ENCODE results near the gene RAP1GAP2.

The RAP1GAP2 gene

DNA sequence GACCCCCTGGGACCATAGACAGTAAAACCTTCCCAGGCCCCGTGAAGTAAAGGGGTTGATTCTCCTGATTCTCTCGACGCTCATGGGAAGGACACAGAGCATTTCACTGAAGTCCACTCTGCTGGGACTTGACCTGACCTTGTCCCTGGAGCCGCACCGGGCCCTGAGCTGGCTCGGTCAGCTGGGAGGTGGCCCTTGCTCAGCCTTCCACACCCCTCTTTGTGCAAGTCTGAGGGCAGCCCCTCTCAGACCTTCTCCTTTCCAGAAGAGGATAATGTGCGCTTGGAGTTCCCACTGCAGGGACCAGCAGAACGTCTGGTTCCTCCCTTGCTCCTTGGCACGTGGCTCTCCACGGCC lies 115.5 kb downstream of the RAP1GAP2 start:
- DNase-seq = no peak

DNA sequence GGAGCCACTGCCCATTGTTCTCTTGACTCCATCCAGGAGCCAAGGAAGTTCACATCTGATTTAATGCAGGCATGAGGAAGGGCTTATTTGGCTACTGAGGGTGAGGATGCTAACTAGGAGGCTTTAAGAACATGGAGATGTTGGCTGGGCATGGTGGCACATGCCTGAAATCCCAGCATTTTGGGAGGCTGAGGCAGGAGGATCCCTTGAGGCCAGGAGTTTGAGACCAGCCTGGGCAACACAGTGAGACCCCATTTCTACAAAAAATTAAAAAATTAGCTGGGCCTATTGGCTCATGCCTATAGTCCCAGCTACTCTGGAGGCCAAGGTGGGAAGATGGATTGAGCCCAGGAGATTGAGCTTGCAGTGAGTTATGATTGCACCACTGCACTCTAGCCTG lies 116.5 kb downstream of the RAP1GAP2 start:
- DNase-seq = no peak

DNA sequence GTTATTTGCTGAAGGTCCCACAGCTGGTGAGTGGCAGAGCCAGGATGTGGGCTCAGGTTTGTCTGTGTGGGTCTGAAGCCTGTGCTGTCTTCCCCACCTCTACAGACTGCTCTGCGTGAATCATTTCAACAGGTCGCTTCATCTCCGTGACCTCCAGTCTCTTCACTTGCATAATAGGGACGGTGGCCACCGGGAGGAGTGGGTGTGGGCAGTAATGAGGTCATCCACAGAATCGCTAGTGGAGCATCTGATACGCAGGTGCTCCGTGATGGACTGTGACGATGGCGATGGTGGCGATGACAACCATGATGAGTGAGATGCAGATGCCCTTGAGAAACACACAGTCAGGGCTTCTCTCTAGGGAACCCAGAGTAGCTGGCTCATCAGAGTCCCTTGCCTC lies 120.2 kb downstream of the RAP1GAP2 start:
- DNase-seq = no peak

DNA sequence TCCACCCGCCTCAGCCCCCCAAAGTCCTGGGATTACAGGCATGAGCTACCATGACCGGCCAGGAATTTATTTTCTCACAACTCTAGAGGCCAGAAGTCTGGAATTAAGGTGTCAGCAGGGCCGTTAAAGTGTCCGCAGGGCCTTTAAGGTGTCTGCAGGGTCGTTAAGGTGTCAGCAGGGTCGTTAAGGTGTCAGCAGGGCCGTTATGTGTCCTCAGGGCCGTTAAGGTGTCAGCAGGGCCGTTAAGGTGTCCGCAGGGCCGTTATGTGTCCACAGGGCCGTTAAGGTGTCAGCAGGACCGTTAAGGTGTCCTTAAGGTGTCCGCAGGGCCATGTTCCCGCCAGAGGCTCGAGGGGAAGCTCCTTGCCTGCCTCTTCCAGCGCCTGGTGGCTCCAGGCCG lies 125.2 kb downstream of the RAP1GAP2 start:
- DNase-seq = no peak

DNA sequence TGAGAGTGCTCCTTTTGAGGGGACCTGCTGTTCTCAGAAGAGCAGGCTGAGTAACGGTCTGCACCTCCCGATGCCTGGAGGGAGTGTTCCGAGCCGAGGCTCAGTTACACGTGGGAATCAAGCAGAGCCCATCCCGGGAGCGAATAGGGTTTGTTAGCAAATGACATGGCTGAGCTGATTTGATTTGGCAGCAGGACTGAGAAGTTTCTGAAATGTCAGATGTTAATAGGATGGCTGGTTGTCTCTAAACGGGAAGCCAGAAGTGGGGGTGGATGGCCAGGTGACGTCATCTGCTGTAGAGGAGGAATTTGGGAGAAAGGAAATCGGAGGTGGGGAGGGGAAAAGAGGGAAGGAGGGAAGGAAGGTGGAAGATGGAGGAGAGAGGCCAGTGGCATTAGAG lies 128.0 kb downstream of the RAP1GAP2 start:
- peak; percentile 51 for DNase-seq

DNA sequence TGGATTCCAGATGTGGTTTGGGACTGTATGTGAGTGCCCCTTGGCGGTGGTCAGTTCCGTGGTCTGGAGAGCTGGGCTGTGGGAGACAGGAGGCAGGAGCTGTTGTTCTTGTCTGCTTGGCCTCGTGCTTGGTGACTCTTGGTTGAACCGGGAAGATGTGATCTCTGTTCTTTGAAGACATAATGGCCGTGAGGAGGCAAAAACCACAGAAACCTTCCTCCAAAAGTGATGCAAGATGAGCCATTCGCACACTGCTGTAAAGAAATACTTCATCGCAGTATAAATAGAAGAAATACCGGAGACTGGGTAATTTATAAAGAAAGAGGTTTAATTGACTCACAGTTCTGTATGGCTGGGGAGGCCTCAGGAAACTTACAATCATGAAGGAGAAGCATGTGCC lies 128.8 kb downstream of the RAP1GAP2 start:
- DNase-seq = no peak

DNA sequence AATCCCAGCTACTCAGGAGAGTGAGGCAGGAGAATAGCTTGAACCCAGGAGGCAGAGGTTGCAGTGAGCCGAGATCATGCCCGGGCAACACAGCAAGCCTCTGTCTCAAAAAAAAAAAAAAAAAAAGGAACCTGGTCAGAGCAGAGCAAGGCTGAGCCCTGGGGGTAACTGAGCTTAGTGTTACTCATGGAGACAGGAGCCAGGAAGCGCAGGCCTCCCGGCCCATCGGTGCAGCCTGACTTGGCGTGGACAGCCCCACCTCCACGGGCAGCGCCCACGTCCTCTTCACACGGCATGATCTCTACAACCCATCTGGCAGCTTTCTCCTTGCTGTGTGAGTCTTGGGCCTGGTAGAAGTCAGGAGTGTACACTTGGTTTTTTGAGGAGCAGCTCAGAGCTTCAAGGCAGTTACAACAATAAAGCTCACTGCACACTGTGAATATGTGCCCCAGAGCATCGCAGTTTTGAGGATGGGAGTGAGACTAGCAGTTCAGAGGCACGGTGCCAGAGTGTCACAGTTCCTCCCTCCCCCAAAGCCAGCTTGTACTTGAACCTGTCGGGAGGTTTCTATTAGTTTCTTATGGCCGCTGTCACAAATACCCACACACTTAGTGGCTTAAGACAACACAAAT lies 129.9 kb downstream of the RAP1GAP2 start:
- no peak for DNase-seq

DNA sequence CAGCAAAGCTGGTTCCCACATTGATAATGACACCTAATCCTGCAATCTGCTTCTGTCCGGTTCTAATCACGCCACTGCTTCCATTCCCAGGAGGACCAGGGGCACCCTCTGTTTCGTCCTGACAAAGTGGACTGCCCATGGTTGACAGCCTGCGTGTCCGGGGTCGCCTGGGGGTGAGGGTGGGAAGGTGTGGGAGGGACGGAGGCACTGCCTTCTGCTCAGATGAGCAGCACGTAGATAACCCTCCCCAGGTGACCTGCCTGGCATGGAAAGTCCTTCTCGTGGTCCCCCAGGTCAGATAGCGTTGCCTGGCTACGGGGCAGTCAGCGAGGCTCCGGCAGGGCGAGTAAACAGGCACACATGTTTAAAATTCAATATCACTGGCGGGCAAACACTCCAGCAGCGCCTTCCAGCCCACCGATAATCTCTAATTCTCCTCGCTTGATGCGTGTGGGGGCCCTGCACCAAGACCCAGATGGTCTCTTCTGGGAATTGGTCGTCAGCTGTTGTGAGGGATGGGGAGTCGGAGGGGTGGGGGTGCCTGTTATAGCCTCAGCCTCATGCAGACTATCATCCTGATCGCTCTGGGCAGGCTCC lies 132.2 kb downstream of the RAP1GAP2 start:
- no peak for DNase-seq

DNA sequence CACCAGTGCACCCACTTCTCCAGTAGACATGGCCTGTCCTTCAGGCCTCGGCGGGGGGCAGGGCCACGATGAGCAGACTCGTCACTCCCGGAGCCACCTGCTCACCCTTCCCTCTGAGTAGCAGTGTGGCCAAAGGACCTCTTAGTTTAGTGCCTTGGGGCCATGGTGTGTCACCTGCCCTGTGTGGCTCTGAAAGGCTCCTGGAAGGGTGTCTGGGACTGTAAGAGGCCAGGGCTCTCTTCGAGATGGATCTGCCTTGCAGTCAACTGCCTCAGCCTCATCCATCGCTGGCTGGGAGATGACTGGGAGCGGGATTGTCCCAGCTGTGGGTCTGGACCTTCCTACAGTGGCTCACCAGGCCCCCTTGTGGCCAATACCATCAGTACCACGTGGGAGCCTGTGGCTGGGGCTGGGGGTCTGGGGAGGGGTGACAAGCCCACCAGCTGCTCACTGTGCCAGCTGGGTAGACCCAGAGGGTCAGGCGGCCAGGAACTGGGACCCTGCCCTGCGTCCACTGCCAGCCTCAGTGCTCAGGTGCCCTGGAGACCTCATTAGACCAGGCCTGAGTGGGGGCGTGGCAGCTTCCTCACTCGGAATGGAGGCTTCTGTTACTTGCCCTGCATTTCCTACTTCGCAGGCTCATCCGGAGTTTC lies 133.8 kb downstream of the RAP1GAP2 start:
- peak; percentile 40 for DNase-seq

DNA sequence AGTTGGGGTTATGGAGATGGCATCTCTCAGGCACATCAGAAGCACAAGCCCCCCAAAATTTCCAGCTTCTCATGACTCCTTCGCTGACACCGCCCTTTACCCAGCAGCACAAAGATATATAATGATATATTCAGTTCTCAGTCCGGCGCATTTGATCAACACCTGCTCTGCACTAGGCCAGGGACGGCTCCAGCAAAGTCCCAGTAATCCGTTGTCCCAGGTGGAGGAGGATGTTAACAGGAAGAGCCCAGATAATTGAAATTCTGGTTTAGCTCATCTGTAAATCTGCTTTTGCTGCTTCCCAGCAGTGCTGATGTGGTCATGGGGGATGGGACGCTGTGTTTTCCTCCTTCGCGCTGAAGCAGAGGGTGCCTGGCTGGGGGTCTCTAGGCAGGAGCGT lies 135.6 kb downstream of the RAP1GAP2 start:
- no peak for DNase-seq

DNA sequence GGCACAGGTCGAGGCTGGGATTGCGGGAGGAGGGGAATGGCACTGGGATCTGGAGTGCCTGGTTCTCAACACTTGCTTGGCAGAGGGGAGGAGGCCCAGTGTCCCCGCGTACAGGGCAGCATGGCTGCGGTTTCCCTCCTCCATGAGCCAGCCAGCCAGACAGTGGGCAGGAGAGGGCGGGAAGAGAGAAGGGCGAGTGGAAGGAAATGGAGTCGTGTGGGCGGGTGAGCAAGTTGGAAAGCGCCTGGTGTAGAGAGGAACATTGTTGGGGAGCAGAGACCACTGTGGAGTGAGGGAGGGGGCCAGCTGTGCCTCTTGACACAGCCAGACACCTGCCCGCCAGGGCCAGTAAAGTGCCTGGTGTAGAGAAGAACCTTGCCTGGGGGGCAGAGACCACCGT lies 136.7 kb downstream of the RAP1GAP2 start:
- no peak for DNase-seq

DNA sequence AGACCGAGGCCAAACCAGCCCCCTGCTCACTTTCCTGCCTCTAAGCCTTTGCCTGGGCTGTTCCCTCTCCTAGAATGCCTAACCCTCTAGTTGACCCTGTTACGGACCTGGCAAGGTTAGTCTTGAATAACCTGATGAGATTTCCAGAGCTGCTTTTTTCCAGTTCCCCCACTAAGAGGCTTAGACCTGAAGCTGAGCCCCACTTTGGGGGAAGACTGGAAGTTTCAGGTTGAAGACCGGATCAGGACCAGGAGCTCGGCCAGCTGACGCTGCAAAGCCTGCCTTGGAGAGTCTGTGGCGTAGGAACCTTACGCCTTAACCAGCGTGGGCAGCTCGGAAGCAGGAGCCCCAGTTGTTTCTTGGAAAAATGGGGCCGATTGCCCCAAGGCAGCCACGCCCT lies 137.4 kb downstream of the RAP1GAP2 start:
- DNase-seq = no peak

DNA sequence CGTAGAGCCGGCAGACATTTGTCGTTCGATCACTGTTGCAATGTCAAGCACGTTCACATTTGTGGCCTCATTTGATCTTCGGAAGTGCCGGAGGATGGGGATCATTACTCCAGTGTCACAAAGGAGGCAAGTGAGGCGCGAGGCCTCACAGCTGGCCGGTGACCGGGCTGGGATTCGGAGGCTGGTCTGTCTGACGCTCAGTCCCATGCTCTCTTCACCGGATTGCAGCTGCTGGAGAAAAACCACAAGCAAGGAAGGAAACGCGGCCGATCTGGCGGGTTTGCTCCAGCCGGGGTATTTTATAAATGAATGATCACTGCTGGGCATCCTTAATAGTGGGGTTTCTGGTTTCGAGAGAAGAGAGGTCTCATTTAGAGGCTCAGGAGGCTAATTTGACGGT lies 139.4 kb downstream of the RAP1GAP2 start:
- no peak for DNase-seq

DNA sequence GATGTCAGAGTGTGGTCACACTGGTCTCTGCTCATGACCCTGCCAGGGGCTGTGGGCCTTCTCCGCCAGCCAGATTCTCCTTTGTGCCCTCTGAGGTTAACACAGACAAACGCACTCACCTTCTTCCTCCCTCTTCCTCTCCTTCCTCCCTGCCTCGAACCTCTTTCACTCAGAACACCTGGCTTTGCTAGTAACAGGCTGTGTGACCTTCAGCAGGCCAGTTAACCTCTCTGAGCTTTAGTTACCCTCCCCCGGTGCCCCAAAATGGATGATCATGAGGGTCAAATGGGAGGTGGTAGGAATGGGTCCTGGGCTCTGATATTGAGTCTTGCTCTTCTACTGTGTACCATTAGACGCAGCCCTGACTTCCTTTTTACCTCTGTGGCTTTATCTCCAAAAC lies 140.1 kb downstream of the RAP1GAP2 start:
- DNase-seq = no peak

DNA sequence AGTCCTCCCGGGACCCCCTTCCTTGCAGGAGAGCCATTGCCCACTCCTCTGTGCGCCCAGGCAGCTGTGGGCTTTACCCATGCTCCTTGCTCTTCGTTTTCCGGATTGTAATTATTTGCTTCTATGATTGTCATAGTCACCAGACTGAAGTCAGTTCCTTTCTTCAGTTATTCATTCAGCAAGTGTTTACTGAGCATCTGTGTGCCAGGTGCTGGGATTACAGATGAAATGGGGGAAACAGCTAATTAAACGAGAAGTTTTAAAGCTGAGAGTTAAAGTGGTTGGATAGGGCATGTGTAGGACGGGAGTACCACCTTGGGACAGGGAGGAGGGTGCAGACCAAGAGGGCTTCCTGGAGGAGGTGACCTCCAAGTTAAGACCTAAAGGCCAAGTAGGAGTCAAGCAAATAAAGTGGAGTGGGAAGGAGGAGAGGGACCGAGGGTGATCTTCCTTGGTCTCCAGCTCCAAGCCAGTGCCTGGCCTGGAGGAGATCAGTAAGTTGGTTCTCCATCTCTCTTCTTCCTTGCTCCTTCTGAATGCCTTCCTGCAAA lies 140.6 kb downstream of the RAP1GAP2 start:
- no peak for DNase-seq

DNA sequence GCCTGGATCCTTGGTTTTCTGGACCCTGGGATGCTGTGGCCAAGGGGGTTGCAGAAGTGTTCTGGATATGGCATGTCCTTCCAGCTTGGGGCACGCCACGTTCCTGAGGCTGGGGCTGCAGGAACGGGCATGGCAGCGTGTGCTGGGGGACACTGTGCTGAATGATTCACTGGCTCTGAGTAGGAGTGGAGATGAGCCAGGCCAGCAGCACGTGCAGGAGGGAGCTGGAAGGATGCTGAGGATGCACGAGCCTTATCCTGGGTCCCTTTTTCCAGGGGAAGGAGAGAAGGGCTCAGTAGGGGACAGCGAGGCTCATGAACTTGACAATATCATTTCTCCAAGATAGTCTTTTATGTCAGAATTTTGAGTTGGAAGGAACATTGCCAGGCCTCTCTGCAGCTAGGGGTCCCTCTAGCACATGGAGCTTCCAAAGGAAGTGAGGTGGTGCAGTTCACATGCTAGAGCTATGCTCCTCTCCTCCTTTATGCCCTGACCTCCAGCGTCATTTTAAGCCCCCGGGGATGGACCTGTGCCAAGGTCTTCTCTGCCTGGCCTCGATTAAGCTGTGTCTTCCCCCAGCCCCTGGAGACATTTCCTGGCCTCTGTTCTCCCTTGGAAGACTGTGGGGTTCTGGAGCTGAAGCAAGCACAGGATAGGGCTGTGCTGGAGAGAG lies 141.2 kb downstream of the RAP1GAP2 start:
- no peak for DNase-seq

DNA sequence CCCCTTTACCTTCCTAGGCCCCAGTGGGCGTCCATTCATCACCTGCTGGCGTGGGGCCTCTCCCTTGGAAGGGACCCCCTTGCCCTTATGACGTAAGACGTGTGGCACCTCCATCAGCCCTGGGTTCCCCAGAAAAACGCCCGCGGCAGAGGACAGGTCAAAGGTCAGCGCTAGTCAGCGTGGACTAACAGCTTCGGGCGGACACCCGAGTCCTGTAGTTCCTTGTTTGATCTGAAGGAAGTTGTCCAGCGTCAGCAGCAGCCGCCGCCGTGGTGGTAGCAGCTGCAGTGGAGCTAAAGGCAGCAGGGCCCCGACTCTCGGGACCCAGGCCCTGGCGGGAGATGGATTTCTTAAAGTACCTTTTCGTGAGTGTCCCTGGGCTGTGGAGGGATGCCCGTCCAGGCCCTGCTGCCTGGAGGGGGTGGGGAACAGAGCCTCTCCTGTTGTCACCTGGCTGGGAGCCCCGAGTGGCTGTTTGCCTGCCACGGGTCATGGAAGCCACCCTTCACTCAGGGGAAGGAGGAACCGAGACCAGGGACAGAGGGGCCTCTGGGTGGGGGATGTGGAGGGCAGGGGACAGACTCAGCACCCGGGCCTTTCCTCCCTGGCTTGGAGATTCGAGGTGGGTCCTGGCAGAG lies 143.6 kb downstream of the RAP1GAP2 start:
- no peak for DNase-seq

DNA sequence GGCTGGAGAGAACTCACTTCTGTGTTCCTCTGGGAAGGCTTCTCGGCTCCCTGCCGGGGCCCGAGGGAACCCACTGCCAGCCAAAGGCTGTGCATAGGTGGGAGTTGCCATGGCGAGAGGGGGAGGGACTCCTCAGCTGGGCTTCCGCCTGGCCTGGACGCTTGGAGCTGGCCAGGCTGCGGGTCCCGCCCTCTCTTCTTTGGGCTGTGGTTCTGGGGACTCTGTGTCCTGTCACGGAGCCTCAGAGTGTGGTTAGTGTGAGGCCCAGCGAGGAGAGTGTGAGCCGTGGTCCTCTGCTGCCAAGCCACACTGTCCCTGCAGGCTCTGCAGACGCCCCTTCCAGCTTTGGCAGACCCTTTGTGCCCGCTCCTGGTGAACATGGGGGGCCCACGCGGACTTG lies 144.1 kb downstream of the RAP1GAP2 start:
- DNase-seq = no peak

DNA sequence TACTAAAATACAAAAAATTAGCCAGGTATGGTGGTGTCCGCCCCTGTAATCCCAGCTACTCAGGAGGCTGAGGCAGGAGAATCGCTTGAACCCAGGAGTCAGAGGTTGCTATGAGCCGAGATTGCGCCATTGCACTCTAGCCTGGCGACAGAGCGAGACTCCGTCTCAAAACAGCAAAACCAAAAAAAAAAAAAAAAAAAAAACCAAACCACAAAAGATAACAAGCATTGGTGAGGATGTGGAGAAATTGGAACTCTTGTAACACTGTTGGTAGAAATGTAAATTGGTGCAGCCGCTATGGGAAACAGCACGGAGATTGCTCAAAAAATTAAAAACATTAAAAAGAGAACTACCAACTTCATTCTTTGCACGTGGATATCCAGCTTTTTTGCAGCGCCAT lies 147.7 kb downstream of the RAP1GAP2 start:
- DNase-seq = no peak

DNA sequence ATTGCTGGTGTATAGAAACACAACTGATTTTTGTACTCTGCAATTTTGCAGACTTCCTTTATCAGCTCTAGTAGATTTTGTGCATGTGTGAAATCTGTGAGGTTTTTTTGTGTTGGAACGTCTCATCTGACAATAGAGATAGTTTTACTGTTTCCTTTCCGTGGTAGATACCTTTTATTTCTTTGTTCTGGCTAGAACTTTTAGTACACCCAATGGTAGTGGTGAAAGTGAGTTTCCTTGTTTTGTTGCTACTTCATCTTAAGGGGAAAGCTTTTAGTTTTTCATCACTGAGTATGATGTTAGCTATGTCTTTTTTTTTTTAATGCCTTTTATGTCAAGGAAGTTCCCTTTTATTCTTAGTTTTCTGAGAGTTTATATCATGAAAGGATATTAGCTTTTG lies 149.1 kb downstream of the RAP1GAP2 start:
- no peak for DNase-seq

DNA sequence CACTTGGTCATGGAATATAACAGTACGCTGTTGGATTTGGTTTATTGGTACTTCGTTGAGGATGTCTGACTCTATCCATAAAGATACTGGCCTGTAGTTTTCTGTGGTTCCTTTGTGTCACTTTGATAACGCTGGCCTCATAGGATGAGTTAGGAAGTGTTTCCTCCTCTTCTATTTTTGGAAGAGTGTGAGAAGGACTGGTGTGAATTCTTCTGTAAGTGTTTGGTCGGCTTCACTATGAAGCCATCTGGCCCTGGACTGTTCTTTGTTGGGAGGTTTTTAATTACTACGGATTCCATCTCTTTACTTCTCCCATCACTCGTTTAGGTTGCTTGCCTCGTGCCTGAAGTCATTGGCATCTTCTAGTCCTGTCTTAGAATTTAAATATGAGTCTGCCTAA lies 149.9 kb downstream of the RAP1GAP2 start:
- no peak for DNase-seq

DNA sequence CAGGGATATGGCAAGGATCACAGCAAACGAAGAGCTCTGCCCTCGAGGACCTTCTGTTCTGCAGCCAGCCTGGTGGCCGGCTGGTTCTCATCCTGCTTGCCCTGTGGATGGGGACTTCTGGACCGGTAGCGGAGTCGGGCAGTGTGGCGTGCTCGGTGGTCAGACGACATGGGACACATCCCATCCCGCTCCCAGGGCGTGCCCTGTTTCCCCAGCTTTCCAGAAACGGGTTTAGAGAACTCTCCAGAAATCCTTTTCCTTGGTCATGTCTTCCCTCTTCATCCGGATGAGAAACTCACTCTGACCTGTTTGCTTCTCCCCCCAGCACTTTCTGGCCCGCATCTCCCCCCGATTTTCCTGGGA lies 151.3 kb downstream of the RAP1GAP2 start:
- no peak for DNase-seq

DNA sequence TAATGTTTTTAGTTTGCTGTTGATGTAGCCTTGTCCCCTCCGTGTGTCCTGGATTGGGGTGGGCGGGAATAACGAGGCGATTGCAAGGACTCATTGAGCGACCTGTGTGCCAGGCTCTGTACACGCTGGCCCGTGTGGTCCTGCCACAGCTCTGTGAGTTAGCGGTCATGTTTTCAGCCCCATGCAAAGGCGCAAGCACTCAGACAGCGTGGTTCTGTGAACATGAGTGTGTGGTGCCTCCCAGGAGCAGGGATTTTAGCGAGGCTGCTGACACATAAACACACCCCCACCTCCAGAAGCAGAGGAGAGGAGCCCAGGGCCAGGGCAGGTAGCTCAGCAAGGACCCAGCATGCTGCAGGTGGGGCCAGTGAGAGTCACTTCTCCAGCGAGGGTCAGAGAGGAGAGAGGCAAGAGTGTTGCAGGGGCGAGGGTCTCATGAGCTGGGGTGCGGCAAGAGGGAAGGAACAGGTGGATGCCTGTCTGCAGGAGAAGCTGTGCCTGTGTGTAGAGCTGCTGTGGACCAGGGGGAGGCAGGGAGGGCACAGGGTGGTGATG lies 151.8 kb downstream of the RAP1GAP2 start:
- no peak for DNase-seq

All from fibroblast of skin of scalp (primary cell).